Measurements from ENCODE around the gene ROR2. TPM values are rescaled to one million over a fixed set of nuclear protein-coding genes. Genes with fewer than 3 reads are reported as not detected.

Gene ROR2
- total RNA-seq, 1 experiment from 2014 or later: 2.7 TPM

- Histone ChIP-seq H2AK5ac (ENCODE audit: insufficient read length, low read length) (no peak overlapping the region), H3T11ph (ENCODE audit: low read length) (no peak overlapping the region), H3K23me2 (ENCODE audit: insufficient read length, low read depth, low read length, poor library complexity, severe bottlenecking) (no peaks in the 10 kb centered on the region), H4K5ac (ENCODE audit: insufficient read length, low read depth, low read length) (no peak overlapping the region), H3K14ac (ENCODE audit: insufficient read depth, low read length) (no peak overlapping the region), H2BK20ac (ENCODE audit: low read depth, low read length, poor library complexity, severe bottlenecking) (no peak overlapping the region), H2AFZ (ENCODE audit: low read length) (no peak overlapping the region), H2BK12ac (ENCODE audit: insufficient read length, low read depth, low read length) (no peak overlapping the region), H2BK15ac (ENCODE audit: low read depth, low read length) (no peak overlapping the region), H2BK5ac (ENCODE audit: insufficient read length, low read length) (no peak overlapping the region), H3K27me3 (ENCODE audit: insufficient read depth, low read length) (no peaks in the 10 kb centered on the region), H4K8ac (replicated peaks; ENCODE audit: insufficient read length, low read depth, low read length) (no peak overlapping the region), H4K20me1 (ENCODE audit: control insufficient read depth, insufficient read depth, insufficient read length) (no peaks in the 10 kb centered on the region), H4K91ac (ENCODE audit: insufficient read length, low read depth, low read length) (no peak overlapping the region), H3K18ac (ENCODE audit: insufficient read length, low read depth, low read length) (no peak overlapping the region), H3K4me2 (ENCODE audit: insufficient read depth, insufficient read length, low read length) (no peak overlapping the region), H3K23ac (ENCODE audit: insufficient read length, low read depth, low read length) (no peak overlapping the region), H3K9me3 (ENCODE audit: control insufficient read depth, low read depth, low read length) (no peaks in the 10 kb centered on the region), H3K79me2 (ENCODE audit: insufficient read depth, low read length) (no peaks in the 10 kb centered on the region), H3K9ac (ENCODE audit: extremely low read depth, insufficient read length, low read length) (no peak overlapping the region), H3K79me1 (ENCODE audit: insufficient read depth, low read depth, low read length, poor library complexity, severe bottlenecking) (no peaks in the 10 kb centered on the region), H3K4me1 (ENCODE audit: insufficient read depth, low read length) (no peaks in the 10 kb centered on the region), H3K27ac (ENCODE audit: insufficient read length, low read depth, low read length) (no peak overlapping the region), H3K56ac (ENCODE audit: insufficient read length, low read depth, low read length) (no peak overlapping the region), H2BK120ac (ENCODE audit: low read depth, low read length, poor library complexity, severe bottlenecking) (no peak overlapping the region), H3K4ac (ENCODE audit: low read depth, low read length) (no peak overlapping the region)
- Mint-ChIP-seq H3K36me3 (ENCODE audit: insufficient read depth in 1 of 3, low read depth in 3 of 3) (no peaks in the 10 kb centered on the region), H3K9me3 (no peaks in the 10 kb centered on the region), H3K27me3 (ENCODE audit: low read depth) (peaks cover 3% of the 10 kb centered on the region; the same call in 1 of the 2 replicates), H3K27ac (no peak overlapping the region), H3K4me1 (no peaks in the 10 kb centered on the region), H3K4me3 (no peak overlapping the region)
- TF ChIP-seq, protein P1, sequence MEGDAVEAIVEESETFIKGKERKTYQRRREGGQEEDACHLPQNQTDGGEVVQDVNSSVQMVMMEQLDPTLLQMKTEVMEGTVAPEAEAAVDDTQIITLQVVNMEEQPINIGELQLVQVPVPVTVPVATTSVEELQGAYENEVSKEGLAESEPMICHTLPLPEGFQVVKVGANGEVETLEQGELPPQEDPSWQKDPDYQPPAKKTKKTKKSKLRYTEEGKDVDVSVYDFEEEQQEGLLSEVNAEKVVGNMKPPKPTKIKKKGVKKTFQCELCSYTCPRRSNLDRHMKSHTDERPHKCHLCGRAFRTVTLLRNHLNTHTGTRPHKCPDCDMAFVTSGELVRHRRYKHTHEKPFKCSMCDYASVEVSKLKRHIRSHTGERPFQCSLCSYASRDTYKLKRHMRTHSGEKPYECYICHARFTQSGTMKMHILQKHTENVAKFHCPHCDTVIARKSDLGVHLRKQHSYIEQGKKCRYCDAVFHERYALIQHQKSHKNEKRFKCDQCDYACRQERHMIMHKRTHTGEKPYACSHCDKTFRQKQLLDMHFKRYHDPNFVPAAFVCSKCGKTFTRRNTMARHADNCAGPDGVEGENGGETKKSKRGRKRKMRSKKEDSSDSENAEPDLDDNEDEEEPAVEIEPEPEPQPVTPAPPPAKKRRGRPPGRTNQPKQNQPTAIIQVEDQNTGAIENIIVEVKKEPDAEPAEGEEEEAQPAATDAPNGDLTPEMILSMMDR (conservative IDR thresholded peaks at IDR 0.05): no peak
- DNase-seq: no peak
- WGBS (ENCODE audit: extremely low coverage, insufficient read length, low lambda C conversion rate): no CpG with 5 or more reads among the region's 1 CpG
These were observed 303.3 kb downstream of the ROR2 start for GRCh38 chr9:91646702-91647101.
